DND-41 (cell line): ENCODE results near the gene ARAP1.

Experiments used
- ATAC-seq: fragments of 200-7000 bp; cut with Tn5 transposase; 3 replicates; pipeline ENCODE4 v1.9.1; 2021; ENCODE audit warnings: low read depth; ENCODE audit not compliant: insufficient read depth
- DNase-seq: peaks from one replicate; pipeline ENCODE4 v3.0.0-alpha.2; 2020
- H2AFZ ChIP-seq: 2 replicates; pipeline ENCODE4 v1.6.0; 2012; ENCODE audit warnings: low read depth, low read length
- H3K27ac ChIP-seq: 2 replicates; pipeline ENCODE4 v1.5.1; 2012; ENCODE audit warnings: low read length, inconsistent platforms
- H3K27me3 ChIP-seq: fragments of 200-600 bp; sonication (generic); 2 replicates; pipeline ENCODE4 v1.6.0; 2012; ENCODE audit warnings: low read length, mild to moderate bottlenecking, inconsistent platforms; ENCODE audit not compliant: insufficient read depth, poor library complexity
- H3K36me3 ChIP-seq: 2 replicates; pipeline ENCODE4 v1.5.1; 2012; ENCODE audit warnings: low read length, inconsistent platforms; ENCODE audit not compliant: insufficient read depth
- H3K4me1 ChIP-seq: 2 replicates; pipeline ENCODE4 v1.5.1; 2012; ENCODE audit warnings: mild to moderate bottlenecking, low read length; ENCODE audit not compliant: insufficient read depth
- H3K4me2 ChIP-seq: 2 replicates; pipeline ENCODE4 v1.6.0; 2012; ENCODE audit warnings: mild to moderate bottlenecking, moderate library complexity, low read length, inconsistent platforms; ENCODE audit not compliant: insufficient read depth
- H3K4me3 ChIP-seq, 2 experiments: fragments of 200-600 bp in 1 of 2; shearing (Covaris generic) in 1 of 2; 2 replicates each; pipeline ENCODE4 v1.5.1; 2012 to 2016; ENCODE audit warnings: inconsistent platforms in 2 of 2, low read length in 2 of 2, mild to moderate bottlenecking in 2 of 2, low read depth in 1 of 2, moderate library complexity in 1 of 2
- H3K79me2 ChIP-seq: 2 replicates; pipeline ENCODE4 v1.6.0; 2012; ENCODE audit warnings: low read length, inconsistent platforms; ENCODE audit not compliant: insufficient read depth
- H3K9ac ChIP-seq: 2 replicates; pipeline ENCODE4 v1.6.0; 2012; ENCODE audit warnings: low read depth, mild to moderate bottlenecking, inconsistent platforms, low read length, moderate library complexity
- H3K9me3 ChIP-seq: 2 replicates; pipeline ENCODE4 v1.5.1; 2012; ENCODE audit warnings: low read length, moderate library complexity, mild to moderate bottlenecking, inconsistent platforms; ENCODE audit not compliant: insufficient read depth, severe bottlenecking
- H4K20me1 ChIP-seq: 2 replicates; pipeline ENCODE4 v1.6.0; 2012; ENCODE audit warnings: low read length; ENCODE audit not compliant: insufficient read depth
- CTCF ChIP-seq: IDR thresholded peaks from 2 replicates; pipeline ENCODE4 v1.5.1; 2012; ENCODE audit warnings: borderline replicate concordance, low read length, moderate library complexity, mild to moderate bottlenecking; ENCODE audit not compliant: poor library complexity, severe bottlenecking; ENCODE audit errors: extremely low read depth
- EZH2 ChIP-seq: IDR thresholded peaks from 3 replicates; pipeline ENCODE4 v1.6.1; 2012; ENCODE audit warnings: borderline replicate concordance, low read depth, mild to moderate bottlenecking, moderate library complexity, low read length, inconsistent platforms; ENCODE audit not compliant: severe bottlenecking

The ARAP1 gene

DNA sequence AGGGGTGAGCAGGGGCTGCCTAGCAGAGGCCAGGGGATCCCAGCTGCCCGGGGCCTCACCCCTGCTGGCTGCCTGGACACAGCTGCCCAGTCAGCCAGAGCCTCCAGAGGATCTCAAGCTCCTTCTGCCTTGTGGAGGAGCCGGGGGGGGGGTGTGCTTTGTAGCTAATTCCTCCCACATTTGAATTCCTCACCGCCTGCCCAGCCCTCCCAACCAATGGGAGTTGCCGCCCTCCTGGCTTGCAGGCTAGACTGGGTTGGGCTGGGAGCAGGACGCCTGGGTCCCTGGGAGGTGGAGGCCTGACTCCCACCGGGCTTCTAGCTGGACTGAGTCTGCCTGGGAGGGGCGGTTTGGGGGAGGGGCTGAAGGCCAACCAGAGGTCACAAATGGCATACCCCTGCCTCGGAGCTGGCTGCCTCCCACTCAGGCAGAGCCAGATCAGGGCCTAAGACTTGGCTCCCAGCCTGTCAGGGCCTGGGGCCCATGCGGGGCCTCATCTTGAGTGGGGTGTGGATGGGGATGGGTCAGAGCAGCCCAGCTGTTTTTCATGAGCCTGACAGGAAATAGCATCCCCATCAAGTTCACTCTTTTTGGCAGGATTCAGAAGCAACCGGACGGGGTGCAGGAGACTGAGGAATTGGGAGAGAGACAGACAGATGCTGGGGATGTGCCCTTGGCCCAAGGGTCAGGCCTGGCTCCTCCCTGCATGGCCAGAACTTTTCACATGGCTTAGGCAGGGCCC, 48.8 kb downstream of the ARAP1 start:
- Histone ChIP-seq H3K36me3 (peaks cover 97% of the 10 kb centered on the region), H3K79me2 (no peaks in the 10 kb centered on the region), H3K9me3 (no peaks in the 10 kb centered on the region), H3K4me3 (no peak overlapping the region), H3K27me3 (no peaks in the 10 kb centered on the region), H3K9ac (no peak overlapping the region), H4K20me1 (peaks cover 16% of the 10 kb centered on the region), H3K27ac (no peak overlapping the region), H3K4me1 (no peaks in the 10 kb centered on the region), H2AFZ (no peak overlapping the region), H3K4me2 (no peak overlapping the region)
- DNase-seq (no peak), ATAC-seq (no peak; the same call in 2 of the 3 replicates)
- TF ChIP-seq EZH2, result no peak
- no peak for TF ChIP-seq CTCF

DNA sequence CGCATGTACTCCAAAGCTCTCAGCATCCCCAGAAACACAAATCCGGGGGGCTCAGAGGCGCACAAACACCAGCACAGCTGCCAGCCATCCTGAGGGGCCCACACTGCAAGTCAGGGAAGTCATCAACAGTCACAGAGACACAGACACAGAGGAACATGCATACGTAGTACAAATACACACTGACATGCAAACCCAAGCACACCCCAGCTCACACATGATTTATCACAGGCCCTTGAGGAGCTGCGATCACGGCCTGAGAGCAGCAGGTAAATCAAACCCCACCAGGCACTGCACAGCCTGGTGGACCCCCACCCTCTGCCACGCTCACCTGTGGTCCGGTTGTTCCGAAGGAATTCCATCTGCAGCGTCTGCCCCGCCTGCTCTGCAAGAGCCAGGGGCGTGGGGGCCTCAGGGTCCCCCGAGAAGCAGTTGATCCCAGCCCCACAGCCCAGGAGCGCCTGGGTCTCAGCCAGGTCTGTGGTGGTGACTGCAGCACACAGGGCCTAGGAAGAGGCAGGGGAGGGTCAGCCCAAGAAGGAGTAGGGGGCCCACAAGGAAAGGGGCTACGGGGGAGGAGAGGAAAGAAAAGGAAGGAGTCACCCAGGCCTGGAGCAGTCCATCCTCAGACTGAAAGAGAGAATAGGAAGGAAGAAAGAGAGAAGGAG, 49.5 kb downstream of the ARAP1 start:
- Histone ChIP-seq H3K36me3 (peaks cover 97% of the 10 kb centered on the region), H3K4me3 (no peak overlapping the region), H2AFZ (no peak overlapping the region), H3K27me3 (no peaks in the 10 kb centered on the region), H3K27ac (no peak overlapping the region), H3K4me2 (no peak overlapping the region), H3K9me3 (no peaks in the 10 kb centered on the region), H4K20me1 (peaks cover 16% of the 10 kb centered on the region), H3K9ac (no peak overlapping the region), H3K79me2 (no peaks in the 10 kb centered on the region), H3K4me1 (no peaks in the 10 kb centered on the region)
- TF ChIP-seq CTCF (no peak), EZH2 (no peak)
- ATAC-seq, result no peak
- DNase-seq, result no peak

- Histone ChIP-seq H3K4me3 (no peak overlapping the region), H3K9ac (no peak overlapping the region), H4K20me1 (peaks cover 15% of the 10 kb centered on the region), H3K27ac (no peak overlapping the region), H3K4me1 (no peaks in the 10 kb centered on the region), H2AFZ (no peak overlapping the region), H3K9me3 (no peaks in the 10 kb centered on the region), H3K79me2 (no peaks in the 10 kb centered on the region), H3K27me3 (no peaks in the 10 kb centered on the region), H3K36me3 (peaks cover 97% of the 10 kb centered on the region), H3K4me2 (no peak overlapping the region)
- ATAC-seq (no peak), DNase-seq (no peak)
- TF ChIP-seq CTCF (no peak), EZH2 (no peak)
These were observed 50.1 kb downstream of the ARAP1 start for GRCh38 chr11:72702096-72702495.
